ENCODE results near the gene RAB8B. TPM values are rescaled to one million over a fixed set of nuclear protein-coding genes. Genes with fewer than 3 reads are reported as not detected.

The RAB8B gene
- total and polyA plus RNA-seq, 4 donors = 3.8 to 26.5 (median 7.6) TPM

DNA sequence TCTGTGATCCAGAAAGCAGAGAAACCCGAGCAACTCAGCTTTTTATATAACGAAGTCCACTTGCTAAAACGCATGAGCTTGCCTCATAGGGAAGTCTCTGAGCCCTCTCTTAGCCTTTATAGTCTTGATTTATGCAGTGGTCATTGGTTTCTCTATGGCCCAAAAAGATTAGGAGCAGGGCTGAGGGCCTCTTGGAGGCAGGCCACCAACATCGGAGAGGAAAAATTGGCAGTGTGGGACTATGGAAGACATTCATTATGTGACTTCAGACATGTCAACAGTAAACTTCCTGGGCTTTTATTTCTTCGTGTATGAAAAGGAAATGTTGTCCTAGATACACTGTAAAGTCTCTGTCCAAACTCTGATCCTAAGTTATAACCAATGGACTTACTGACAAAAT lies 13.5 kb downstream of the RAB8B start:
- Histone ChIP-seq H3K27ac (ENCODE audit: low read depth in 1 of 2, low read length in 2 of 2) (no peak overlapping the region), H3K9me3 (ENCODE audit: control insufficient read depth in 4 of 4, low read length in 3 of 4) (no peaks in the 10 kb centered on the region), H3K27me3 (ENCODE audit: control insufficient read depth in 4 of 4, insufficient read depth in 4 of 4, low read length in 3 of 4) (no peaks in the 10 kb centered on the region), H3K36me3 (ENCODE audit: control insufficient read depth in 4 of 4, insufficient read depth in 3 of 4, low read depth in 1 of 4, low read length in 3 of 4) (no peaks in the 10 kb centered on the region), H3K4me3 (ENCODE audit: low read depth in 1 of 3, low read length in 3 of 3) (no peak overlapping the region), H3K9ac (ENCODE audit: low read depth in 1 of 2, low read length in 2 of 2) (no peak overlapping the region), H3K4me1 (ENCODE audit: control insufficient read depth in 4 of 4, insufficient read depth in 4 of 4, low read length in 3 of 4) (peaks cover 7 to 24% (median 10%) of the 10 kb centered on the region in 4 donors)
- no peak for DNase-seq (ENCODE audit: low spot score)
- whole genome bisulfite sequencing = 74% methylated on average over 5 of the region's 5 CpGs
- no peak for TF ChIP-seq NR2F2 (IDR thresholded peaks at IDR 0.05)
- TF ChIP-seq, protein P1, sequence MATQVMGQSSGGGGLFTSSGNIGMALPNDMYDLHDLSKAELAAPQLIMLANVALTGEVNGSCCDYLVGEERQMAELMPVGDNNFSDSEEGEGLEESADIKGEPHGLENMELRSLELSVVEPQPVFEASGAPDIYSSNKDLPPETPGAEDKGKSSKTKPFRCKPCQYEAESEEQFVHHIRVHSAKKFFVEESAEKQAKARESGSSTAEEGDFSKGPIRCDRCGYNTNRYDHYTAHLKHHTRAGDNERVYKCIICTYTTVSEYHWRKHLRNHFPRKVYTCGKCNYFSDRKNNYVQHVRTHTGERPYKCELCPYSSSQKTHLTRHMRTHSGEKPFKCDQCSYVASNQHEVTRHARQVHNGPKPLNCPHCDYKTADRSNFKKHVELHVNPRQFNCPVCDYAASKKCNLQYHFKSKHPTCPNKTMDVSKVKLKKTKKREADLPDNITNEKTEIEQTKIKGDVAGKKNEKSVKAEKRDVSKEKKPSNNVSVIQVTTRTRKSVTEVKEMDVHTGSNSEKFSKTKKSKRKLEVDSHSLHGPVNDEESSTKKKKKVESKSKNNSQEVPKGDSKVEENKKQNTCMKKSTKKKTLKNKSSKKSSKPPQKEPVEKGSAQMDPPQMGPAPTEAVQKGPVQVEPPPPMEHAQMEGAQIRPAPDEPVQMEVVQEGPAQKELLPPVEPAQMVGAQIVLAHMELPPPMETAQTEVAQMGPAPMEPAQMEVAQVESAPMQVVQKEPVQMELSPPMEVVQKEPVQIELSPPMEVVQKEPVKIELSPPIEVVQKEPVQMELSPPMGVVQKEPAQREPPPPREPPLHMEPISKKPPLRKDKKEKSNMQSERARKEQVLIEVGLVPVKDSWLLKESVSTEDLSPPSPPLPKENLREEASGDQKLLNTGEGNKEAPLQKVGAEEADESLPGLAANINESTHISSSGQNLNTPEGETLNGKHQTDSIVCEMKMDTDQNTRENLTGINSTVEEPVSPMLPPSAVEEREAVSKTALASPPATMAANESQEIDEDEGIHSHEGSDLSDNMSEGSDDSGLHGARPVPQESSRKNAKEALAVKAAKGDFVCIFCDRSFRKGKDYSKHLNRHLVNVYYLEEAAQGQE (IDR thresholded peaks at IDR 0.05) = no peak
- TF ChIP-seq TAF1 (conservative IDR thresholded peaks at IDR 0.05) = no peak
- TF ChIP-seq FOXA2 (IDR thresholded peaks at IDR 0.05) = no peak
- no peak for TF ChIP-seq RAD21 (IDR thresholded peaks at IDR 0.05)
- no peak for TF ChIP-seq YY1 (IDR thresholded peaks at IDR 0.05)
- no peak for TF ChIP-seq SP1 (IDR thresholded peaks at IDR 0.05)
- TF ChIP-seq FOXA1 (IDR thresholded peaks at IDR 0.05) = no peak
- TF ChIP-seq, protein P2, sequence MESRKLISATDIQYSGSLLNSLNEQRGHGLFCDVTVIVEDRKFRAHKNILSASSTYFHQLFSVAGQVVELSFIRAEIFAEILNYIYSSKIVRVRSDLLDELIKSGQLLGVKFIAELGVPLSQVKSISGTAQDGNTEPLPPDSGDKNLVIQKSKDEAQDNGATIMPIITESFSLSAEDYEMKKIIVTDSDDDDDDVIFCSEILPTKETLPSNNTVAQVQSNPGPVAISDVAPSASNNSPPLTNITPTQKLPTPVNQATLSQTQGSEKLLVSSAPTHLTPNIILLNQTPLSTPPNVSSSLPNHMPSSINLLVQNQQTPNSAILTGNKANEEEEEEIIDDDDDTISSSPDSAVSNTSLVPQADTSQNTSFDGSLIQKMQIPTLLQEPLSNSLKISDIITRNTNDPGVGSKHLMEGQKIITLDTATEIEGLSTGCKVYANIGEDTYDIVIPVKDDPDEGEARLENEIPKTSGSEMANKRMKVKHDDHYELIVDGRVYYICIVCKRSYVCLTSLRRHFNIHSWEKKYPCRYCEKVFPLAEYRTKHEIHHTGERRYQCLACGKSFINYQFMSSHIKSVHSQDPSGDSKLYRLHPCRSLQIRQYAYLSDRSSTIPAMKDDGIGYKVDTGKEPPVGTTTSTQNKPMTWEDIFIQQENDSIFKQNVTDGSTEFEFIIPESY (IDR thresholded peaks at IDR 0.05) = no peak
- TF ChIP-seq, protein P3, sequence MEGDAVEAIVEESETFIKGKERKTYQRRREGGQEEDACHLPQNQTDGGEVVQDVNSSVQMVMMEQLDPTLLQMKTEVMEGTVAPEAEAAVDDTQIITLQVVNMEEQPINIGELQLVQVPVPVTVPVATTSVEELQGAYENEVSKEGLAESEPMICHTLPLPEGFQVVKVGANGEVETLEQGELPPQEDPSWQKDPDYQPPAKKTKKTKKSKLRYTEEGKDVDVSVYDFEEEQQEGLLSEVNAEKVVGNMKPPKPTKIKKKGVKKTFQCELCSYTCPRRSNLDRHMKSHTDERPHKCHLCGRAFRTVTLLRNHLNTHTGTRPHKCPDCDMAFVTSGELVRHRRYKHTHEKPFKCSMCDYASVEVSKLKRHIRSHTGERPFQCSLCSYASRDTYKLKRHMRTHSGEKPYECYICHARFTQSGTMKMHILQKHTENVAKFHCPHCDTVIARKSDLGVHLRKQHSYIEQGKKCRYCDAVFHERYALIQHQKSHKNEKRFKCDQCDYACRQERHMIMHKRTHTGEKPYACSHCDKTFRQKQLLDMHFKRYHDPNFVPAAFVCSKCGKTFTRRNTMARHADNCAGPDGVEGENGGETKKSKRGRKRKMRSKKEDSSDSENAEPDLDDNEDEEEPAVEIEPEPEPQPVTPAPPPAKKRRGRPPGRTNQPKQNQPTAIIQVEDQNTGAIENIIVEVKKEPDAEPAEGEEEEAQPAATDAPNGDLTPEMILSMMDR (IDR thresholded peaks at IDR 0.05; ENCODE audit: low read depth, low read length, missing input control) = no peak
- no peak for TF ChIP-seq RXRA (IDR thresholded peaks at IDR 0.05)
- TF ChIP-seq, protein P4, sequence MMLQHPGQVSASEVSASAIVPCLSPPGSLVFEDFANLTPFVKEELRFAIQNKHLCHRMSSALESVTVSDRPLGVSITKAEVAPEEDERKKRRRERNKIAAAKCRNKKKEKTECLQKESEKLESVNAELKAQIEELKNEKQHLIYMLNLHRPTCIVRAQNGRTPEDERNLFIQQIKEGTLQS (IDR thresholded peaks at IDR 0.05) = no peak
- TF ChIP-seq, protein P5, sequence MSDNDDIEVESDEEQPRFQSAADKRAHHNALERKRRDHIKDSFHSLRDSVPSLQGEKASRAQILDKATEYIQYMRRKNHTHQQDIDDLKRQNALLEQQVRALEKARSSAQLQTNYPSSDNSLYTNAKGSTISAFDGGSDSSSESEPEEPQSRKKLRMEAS (IDR thresholded peaks at IDR 0.05) = no peak

DNA sequence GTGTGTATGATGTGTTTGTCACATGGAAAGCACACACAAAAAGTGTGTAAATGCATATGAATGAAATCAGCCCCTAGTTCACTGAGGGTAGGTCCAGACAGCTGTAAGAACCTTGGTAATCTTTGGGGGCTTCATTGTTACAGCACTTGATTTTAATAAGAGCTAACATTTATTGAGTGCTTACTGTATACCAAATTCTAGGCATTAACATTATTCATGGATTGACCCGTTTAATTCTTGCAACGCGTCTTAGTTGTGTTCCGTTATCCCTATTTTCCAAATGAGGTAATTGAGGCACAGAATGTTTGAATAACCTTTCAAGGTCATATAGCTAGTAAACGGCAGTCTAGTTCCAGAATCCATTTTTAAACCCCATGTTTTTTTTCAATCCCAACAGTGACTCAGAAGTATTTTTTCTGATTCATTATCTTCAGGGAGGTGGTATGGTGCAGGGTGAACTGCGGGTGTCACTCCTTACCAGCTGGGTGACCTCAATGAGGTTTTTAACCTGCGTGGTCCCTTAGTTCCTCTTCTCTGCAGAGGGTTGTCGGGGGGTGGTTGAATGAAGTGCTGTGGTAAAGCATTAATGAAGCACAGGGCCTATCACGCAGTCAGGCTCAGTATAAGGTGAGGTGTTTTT lies 14.2 kb downstream of the RAB8B start:
- 89% methylated on average over 9 of the region's 9 CpGs for WGBS
- Histone ChIP-seq H3K4me3 (ENCODE audit: low read depth in 1 of 3, low read length in 3 of 3) (no peak overlapping the region), H3K27ac (ENCODE audit: low read depth in 1 of 2, low read length in 2 of 2) (no peak overlapping the region), H3K9ac (ENCODE audit: low read depth in 1 of 2, low read length in 2 of 2) (no peak overlapping the region), H3K27me3 (ENCODE audit: control insufficient read depth in 4 of 4, insufficient read depth in 4 of 4, low read length in 3 of 4) (no peaks in the 10 kb centered on the region), H3K36me3 (ENCODE audit: control insufficient read depth in 4 of 4, insufficient read depth in 3 of 4, low read depth in 1 of 4, low read length in 3 of 4) (no peaks in the 10 kb centered on the region), H3K9me3 (ENCODE audit: control insufficient read depth in 4 of 4, low read length in 3 of 4) (no peaks in the 10 kb centered on the region), H3K4me1 (ENCODE audit: control insufficient read depth in 4 of 4, insufficient read depth in 4 of 4, low read length in 3 of 4) (peaks cover 0 to 19% (median 5%) of the 10 kb centered on the region in 4 donors)
- no peak for DNase-seq (ENCODE audit: low spot score)
- TF ChIP-seq SP1 (IDR thresholded peaks at IDR 0.05) = no peak
- no peak for TF ChIP-seq FOXA1 (IDR thresholded peaks at IDR 0.05)
- no peak for TF ChIP-seq RXRA (IDR thresholded peaks at IDR 0.05)
- TF ChIP-seq TAF1 (conservative IDR thresholded peaks at IDR 0.05) = no peak
- TF ChIP-seq, protein P2 (IDR thresholded peaks at IDR 0.05) = no peak
- TF ChIP-seq HNF4G (IDR thresholded peaks at IDR 0.05) = no peak
- no peak for TF ChIP-seq JUND (IDR thresholded peaks at IDR 0.05)
- TF ChIP-seq FOXA2 (IDR thresholded peaks at IDR 0.05) = no peak
- TF ChIP-seq, protein P3 (IDR thresholded peaks at IDR 0.05; ENCODE audit: low read depth, low read length, missing input control) = no peak
- no peak for TF ChIP-seq YY1 (IDR thresholded peaks at IDR 0.05)
